Activated CD8-positive, alpha-beta T cell treated with anti-CD3 and anti-CD28 coated beads for 36 hours (primary cell): ENCODE results near the gene AOPEP. TPM values are rescaled to one million over a fixed set of nuclear protein-coding genes. Genes with fewer than 3 reads are reported as not detected.

ENCODE experiments used
- ATAC-seq: fragments of 200-7000 bp; cut with Tn5 transposase; one replicate; pipeline ENCODE4 v1.10.0; 2021; ENCODE audit warnings: mild to moderate bottlenecking, moderate library complexity
- CTCF ChIA-PET: fragments of 350-600 bp; sonication (Branson Sonifier 250); formaldehyde crosslinking; loops from one replicate; lab custom pipeline; 2021; ENCODE audit warnings: antibody characterized with exemption; lab: Charles Lee
- POLR2A ChIA-PET: fragments of 350-600 bp; sonication (Branson Sonifier 250); formaldehyde crosslinking; loops from one replicate; lab custom pipeline; 2021; ENCODE audit warnings: antibody characterized with exemption; lab: Charles Lee
- DNase-seq: peaks from one replicate; pipeline ENCODE4 v3.0.0-alpha.2; 2020
- H3K27ac Mint-ChIP-seq: one replicate; pipeline ENCODE4 v1.8.0; 2021; ENCODE audit warnings: mild to moderate bottlenecking, mixed read lengths
- H3K27me3 Mint-ChIP-seq: one replicate; pipeline ENCODE4 v1.8.0; 2021; ENCODE audit warnings: mixed read lengths
- H3K36me3 Mint-ChIP-seq: one replicate; pipeline ENCODE4 v1.8.0; 2021; ENCODE audit warnings: low read depth, mixed read lengths
- H3K4me1 Mint-ChIP-seq: one replicate; pipeline ENCODE4 v1.8.0; 2021; ENCODE audit warnings: low read depth, mixed read lengths
- H3K4me3 Mint-ChIP-seq: one replicate; pipeline ENCODE4 v1.8.0; 2021; ENCODE audit warnings: mild to moderate bottlenecking, moderate library complexity, mixed read lengths
- H3K9me3 Mint-ChIP-seq: one replicate; pipeline ENCODE4 v1.8.0; 2021; ENCODE audit warnings: mixed read lengths
- CTCF ChIP-seq: fragments of 200-600 bp; IDR thresholded peaks from one replicate; pipeline ENCODE4 v1.8.0; 2022; ENCODE audit warnings: antibody characterized with exemption, mild to moderate bottlenecking
- intact Hi-C: fragments of 100-400 bp; cut with micrococcal nuclease; formaldehyde crosslinking; loops from one replicate; pipeline ENCODE4 v1.10.0; 2022
- total RNA-seq, 2 experiments: library from RNA; stranded (reverse); gene quantifications; one replicate each; pipeline ENCODE4 v1.2.3, GENCODE V29; 2021

AOPEP gene
- total RNA-seq, 2 experiments from 2014 or later, result 7.1 to 8.7 TPM

- Mint-ChIP-seq H3K27ac (no peak overlapping the region), H3K4me1 (peaks cover 3% of the 10 kb centered on the region), H3K9me3 (no peaks in the 10 kb centered on the region), H3K36me3 (no peaks in the 10 kb centered on the region), H3K4me3 (no peak overlapping the region), H3K27me3 (no peaks in the 10 kb centered on the region)
- no peak for TF ChIP-seq CTCF
- CTCF ChIA-PET, result no interaction called here
- no peak for ATAC-seq
- intact Hi-C loops, result no loop called here
- POLR2A ChIA-PET, result no interaction called here
- no peak for DNase-seq
Observed at GRCh38 chr9:94932652-94933510, 206.4 kb downstream of the AOPEP start.

GRCh38 chr9:94933511-94933828 is 207.0 kb downstream of the AOPEP start:
- intact Hi-C loops, result no loop called here
- peaks cover 3% of the 10 kb centered on the region for H3K4me1 Mint-ChIP-seq
- ATAC-seq (no peak), DNase-seq (no peak)
- ChIA-PET POLR2A (no interaction called here), CTCF (no interaction called here)
- no peaks in the 10 kb centered on the region for H3K9me3 Mint-ChIP-seq
- no peak overlapping the region for H3K4me3 Mint-ChIP-seq
- no peak overlapping the region for H3K27ac Mint-ChIP-seq
- H3K27me3 Mint-ChIP-seq, result no peaks in the 10 kb centered on the region
- no peak for TF ChIP-seq CTCF
- H3K36me3 Mint-ChIP-seq, result no peaks in the 10 kb centered on the region

GRCh38 chr9:94934816-94935328 is 208.4 kb downstream of the AOPEP start:
- Mint-ChIP-seq H3K4me1 (peaks cover 3% of the 10 kb centered on the region), H3K4me3 (no peak overlapping the region), H3K27me3 (no peaks in the 10 kb centered on the region), H3K36me3 (no peaks in the 10 kb centered on the region), H3K27ac (no peak overlapping the region), H3K9me3 (no peaks in the 10 kb centered on the region)
- ATAC-seq, result no peak
- DNase-seq, result no peak
- TF ChIP-seq CTCF, result no peak
- CTCF ChIA-PET, result no interaction called here
- intact Hi-C loops, result no loop called here
- POLR2A ChIA-PET, result no interaction called here

- no peak for ATAC-seq
- Mint-ChIP-seq H3K27ac (no peak overlapping the region), H3K36me3 (no peaks in the 10 kb centered on the region), H3K4me3 (no peak overlapping the region), H3K4me1 (peaks cover 3% of the 10 kb centered on the region), H3K27me3 (no peaks in the 10 kb centered on the region), H3K9me3 (no peaks in the 10 kb centered on the region)
- intact Hi-C loops, result no loop called here
- TF ChIP-seq CTCF, result no peak
- CTCF ChIA-PET, result no interaction called here
- no peak for DNase-seq
- POLR2A ChIA-PET, result no interaction called here
Observed at GRCh38 chr9:94935396-94935795, 208.9 kb downstream of the AOPEP start.

GRCh38 chr9:94936419-94936818 is 209.9 kb downstream of the AOPEP start:
- TF ChIP-seq CTCF, result no peak
- no peaks in the 10 kb centered on the region for H3K9me3 Mint-ChIP-seq
- H3K27ac Mint-ChIP-seq, result no peak overlapping the region
- H3K36me3 Mint-ChIP-seq, result no peaks in the 10 kb centered on the region
- no peak for DNase-seq
- CTCF ChIA-PET, result no interaction called here
- peaks cover 7% of the 10 kb centered on the region for H3K4me1 Mint-ChIP-seq
- H3K4me3 Mint-ChIP-seq, result no peak overlapping the region
- intact Hi-C loops, result no loop called here
- ATAC-seq, result no peak
- H3K27me3 Mint-ChIP-seq, result no peaks in the 10 kb centered on the region
- POLR2A ChIA-PET, result interaction anchor here (0.7 kb wide), 1 partner anchor 18 kb away, joined by 3 read pairs; no protein-coding TSS in a partner anchor
